ENCODE results near the gene POLR1G. TPM values are rescaled to one million over a fixed set of nuclear protein-coding genes. Genes with fewer than 3 reads are reported as not detected.
A peak's percentile ranks its signal among the peaks of the same experiment; 100 is the strongest.

The POLR1G gene
- total and polyA plus RNA-seq, 9 of the 15 experiments (the other 6 are each of a cell fraction or from before 2014, with no cell fraction given) = 3.0 to 50.1 (median 27.4) TPM

DNA sequence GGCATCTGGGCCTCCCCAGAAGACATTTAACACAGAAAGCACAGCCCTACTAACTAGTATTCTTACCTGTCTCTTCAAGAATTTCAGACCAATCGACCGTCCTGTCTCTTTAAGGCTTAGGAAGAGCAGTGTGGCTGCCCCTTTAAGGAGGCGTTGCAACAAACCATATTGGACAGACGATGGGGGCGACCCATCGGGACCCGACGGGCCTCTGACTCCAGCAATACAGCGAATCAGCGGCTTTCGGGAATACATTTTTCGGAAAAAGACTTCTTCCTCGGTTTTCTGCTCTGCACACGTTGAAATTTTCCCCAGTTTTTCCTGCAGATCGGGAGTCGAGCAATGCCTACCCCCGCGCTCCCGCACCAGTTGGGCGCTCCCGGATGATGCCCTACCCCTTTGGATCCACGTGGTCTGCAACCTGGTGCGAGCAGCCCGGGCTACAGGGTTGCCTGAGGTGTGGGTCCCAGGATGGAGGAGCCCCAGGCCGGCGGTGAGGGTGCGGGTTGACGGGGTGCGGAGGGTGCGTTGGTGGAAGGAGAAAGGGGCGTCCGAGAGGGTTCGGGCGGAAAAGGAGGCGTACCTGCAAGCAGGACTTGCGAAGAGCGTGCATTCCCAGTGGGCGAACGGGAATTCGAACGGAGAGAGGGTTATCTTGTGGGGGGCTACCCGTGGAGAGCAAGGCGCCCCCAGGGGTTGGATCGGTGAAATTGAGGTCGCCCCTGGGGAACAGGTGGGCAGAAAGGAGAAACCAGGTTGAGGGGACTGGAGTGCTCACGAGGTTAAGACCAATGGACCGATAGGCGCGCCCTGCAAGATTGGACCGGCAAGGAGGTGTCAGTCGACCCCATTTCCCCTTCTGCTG is at the start of gene POLR1G (continued):
- TF ChIP-seq HMGN3 (IDR thresholded peaks at IDR 0.05; ENCODE audit: borderline replicate concordance, extremely low read depth, insufficient read length, low read depth, low read length) (no peak), NFRKB (IDR thresholded peaks at IDR 0.05; ENCODE audit: low read depth) (no peak), DDX20 (tag; IDR thresholded peaks at IDR 0.05; ENCODE audit: low read depth) (no peak), TEAD2 (tag; IDR thresholded peaks at IDR 0.05) (no peak), ZC3H11A (IDR thresholded peaks at IDR 0.05; ENCODE audit: low read depth, low read length) (no peak), SMC3 (conservative IDR thresholded peaks at IDR 0.05; ENCODE audit: insufficient read depth, low read depth, low read length) (no peak), CC2D1A (IDR thresholded peaks at IDR 0.05) (no peak), TFAM (CRISPR knock-in tag; conservative IDR thresholded peaks at IDR 0.05) (no peak), KDM4B (IDR thresholded peaks at IDR 0.05; ENCODE audit: borderline replicate concordance in 2 of 2, low read depth in 1 of 2) (no peak), DIDO1 (tag; IDR thresholded peaks at IDR 0.05; ENCODE audit: low read depth) (no peak), ZNF76 (CRISPR knock-in tag; IDR thresholded peaks at IDR 0.05; ENCODE audit: borderline replicate concordance) (peak; percentile 53; the same call in 1 of the 2 replicates), NR1H2 (CRISPR knock-in tag; IDR thresholded peaks at IDR 0.05) (no peak; the same call in 1 of the 2 replicates), RB1 (IDR thresholded peaks at IDR 0.05; ENCODE audit: low read depth) (peak; percentile 37; the same call in 1 of the 2 replicates), MTA3 (IDR thresholded peaks at IDR 0.05; ENCODE audit: borderline replicate concordance) (no peak; the same call in 1 of the 2 replicates), BMI1 (IDR thresholded peaks at IDR 0.05; ENCODE audit: low read length) (no peak), ZNF561 (CRISPR knock-in tag; conservative IDR thresholded peaks at IDR 0.05) (no peak)
- TF ChIP-seq, protein P1, sequence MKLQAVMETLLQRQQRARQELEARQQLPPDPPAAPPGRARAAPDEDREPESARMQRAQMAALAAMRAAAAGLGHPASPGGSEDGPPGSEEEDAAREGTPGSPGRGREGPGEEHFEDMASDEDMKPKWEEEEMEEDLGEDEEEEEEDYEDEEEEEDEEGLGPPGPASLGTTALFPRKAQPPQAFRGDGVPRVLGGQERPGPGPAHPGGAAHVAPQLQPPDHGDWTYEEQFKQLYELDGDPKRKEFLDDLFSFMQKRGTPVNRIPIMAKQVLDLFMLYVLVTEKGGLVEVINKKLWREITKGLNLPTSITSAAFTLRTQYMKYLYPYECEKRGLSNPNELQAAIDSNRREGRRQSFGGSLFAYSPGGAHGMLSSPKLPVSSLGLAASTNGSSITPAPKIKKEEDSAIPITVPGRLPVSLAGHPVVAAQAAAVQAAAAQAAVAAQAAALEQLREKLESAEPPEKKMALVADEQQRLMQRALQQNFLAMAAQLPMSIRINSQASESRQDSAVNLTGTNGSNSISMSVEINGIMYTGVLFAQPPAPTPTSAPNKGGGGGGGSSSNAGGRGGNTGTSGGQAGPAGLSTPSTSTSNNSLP (IDR thresholded peaks at IDR 0.05; ENCODE audit: borderline replicate concordance, low read depth, low read length) = no peak; the same call in 1 of the 2 replicates
- TF ChIP-seq, protein P2, sequence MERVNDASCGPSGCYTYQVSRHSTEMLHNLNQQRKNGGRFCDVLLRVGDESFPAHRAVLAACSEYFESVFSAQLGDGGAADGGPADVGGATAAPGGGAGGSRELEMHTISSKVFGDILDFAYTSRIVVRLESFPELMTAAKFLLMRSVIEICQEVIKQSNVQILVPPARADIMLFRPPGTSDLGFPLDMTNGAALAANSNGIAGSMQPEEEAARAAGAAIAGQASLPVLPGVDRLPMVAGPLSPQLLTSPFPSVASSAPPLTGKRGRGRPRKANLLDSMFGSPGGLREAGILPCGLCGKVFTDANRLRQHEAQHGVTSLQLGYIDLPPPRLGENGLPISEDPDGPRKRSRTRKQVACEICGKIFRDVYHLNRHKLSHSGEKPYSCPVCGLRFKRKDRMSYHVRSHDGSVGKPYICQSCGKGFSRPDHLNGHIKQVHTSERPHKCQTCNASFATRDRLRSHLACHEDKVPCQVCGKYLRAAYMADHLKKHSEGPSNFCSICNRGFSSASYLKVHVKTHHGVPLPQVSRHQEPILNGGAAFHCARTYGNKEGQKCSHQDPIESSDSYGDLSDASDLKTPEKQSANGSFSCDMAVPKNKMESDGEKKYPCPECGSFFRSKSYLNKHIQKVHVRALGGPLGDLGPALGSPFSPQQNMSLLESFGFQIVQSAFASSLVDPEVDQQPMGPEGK (CRISPR knock-in tag; IDR thresholded peaks at IDR 0.05; ENCODE audit: borderline replicate concordance) = no peak
- TF ChIP-seq, protein P3, sequence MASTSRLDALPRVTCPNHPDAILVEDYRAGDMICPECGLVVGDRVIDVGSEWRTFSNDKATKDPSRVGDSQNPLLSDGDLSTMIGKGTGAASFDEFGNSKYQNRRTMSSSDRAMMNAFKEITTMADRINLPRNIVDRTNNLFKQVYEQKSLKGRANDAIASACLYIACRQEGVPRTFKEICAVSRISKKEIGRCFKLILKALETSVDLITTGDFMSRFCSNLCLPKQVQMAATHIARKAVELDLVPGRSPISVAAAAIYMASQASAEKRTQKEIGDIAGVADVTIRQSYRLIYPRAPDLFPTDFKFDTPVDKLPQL (IDR thresholded peaks at IDR 0.05; ENCODE audit: extremely low read depth, insufficient read length) = no peak
- TF ChIP-seq, protein P4, sequence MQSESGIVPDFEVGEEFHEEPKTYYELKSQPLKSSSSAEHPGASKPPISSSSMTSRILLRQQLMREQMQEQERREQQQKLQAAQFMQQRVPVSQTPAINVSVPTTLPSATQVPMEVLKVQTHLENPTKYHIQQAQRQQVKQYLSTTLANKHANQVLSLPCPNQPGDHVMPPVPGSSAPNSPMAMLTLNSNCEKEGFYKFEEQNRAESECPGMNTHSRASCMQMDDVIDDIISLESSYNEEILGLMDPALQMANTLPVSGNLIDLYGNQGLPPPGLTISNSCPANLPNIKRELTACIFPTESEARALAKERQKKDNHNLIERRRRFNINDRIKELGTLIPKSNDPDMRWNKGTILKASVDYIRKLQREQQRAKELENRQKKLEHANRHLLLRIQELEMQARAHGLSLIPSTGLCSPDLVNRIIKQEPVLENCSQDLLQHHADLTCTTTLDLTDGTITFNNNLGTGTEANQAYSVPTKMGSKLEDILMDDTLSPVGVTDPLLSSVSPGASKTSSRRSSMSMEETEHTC (IDR thresholded peaks at IDR 0.05) = no peak

All from K562 (cell line).